GM23338 (cell line): Measurements from ENCODE around the gene CRYBG3. TPM values are rescaled to one million over a fixed set of nuclear protein-coding genes. Genes with fewer than 3 reads are reported as not detected.
A peak's percentile ranks its signal among the peaks of the same experiment; 100 is the strongest.

Source experiments
- ATAC-seq: fragments of 200-7000 bp; cut with Tn5 transposase; 3 replicates; pipeline ENCODE4 v1.9.1; 2020
- DNase-seq: peaks from one replicate; pipeline ENCODE4 v3.0.0-alpha.2; 2015; ENCODE audit warnings: low spot score
- H2AFZ ChIP-seq: fragments of 200-600 bp; sonication (generic); 2 replicates; pipeline ENCODE4 v1.8.0; 2016; ENCODE audit warnings: antibody characterized with exemption, mild to moderate bottlenecking, moderate library complexity
- H3F3A ChIP-seq: fragments of 200-600 bp; sonication (generic); replicated peaks from 2 replicates; pipeline ENCODE4 v1.8.0; 2017; ENCODE audit warnings: antibody characterized with exemption, mixed run types, low read depth
- H3K27ac ChIP-seq: fragments of 200-600 bp; sonication (generic); 2 replicates; pipeline ENCODE4 v1.6.1; 2016; ENCODE audit warnings: low read depth
- H3K27me3 ChIP-seq: fragments of 200-600 bp; sonication (generic); 2 replicates; pipeline ENCODE4 v1.8.0; 2016; ENCODE audit warnings: mild to moderate bottlenecking, mixed run types, moderate library complexity; ENCODE audit not compliant: insufficient read depth
- H3K36me3 ChIP-seq: fragments of 200-600 bp; sonication (generic); 2 replicates; pipeline ENCODE4 v1.8.0; 2016; ENCODE audit warnings: mild to moderate bottlenecking; ENCODE audit not compliant: insufficient read depth
- H3K4me1 ChIP-seq: fragments of 200-600 bp; sonication (generic); 2 replicates; pipeline ENCODE4 v1.8.0; 2016; ENCODE audit warnings: mild to moderate bottlenecking, moderate library complexity; ENCODE audit not compliant: insufficient read depth
- H3K4me2 ChIP-seq: fragments of 200-600 bp; sonication (generic); 2 replicates; pipeline ENCODE4 v1.7.1; 2017; ENCODE audit warnings: mixed run types
- H3K4me3 ChIP-seq: fragments of 200-600 bp; sonication (generic); 2 replicates; pipeline ENCODE4 v1.6.1; 2016; ENCODE audit warnings: mixed run types
- H3K79me2 ChIP-seq: fragments of 200-600 bp; sonication (generic); replicated peaks from 2 replicates; pipeline ENCODE4 v1.8.0; 2017; ENCODE audit warnings: mild to moderate bottlenecking; ENCODE audit not compliant: insufficient read depth
- H3K9me2 ChIP-seq: fragments of 200-600 bp; sonication (generic); 2 replicates; pipeline ENCODE4 v1.8.0; 2017; ENCODE audit not compliant: insufficient read depth
- H4K20me1 ChIP-seq: fragments of 200-600 bp; sonication (generic); replicated peaks from 2 replicates; pipeline ENCODE4 v1.8.0; 2017; ENCODE audit warnings: mild to moderate bottlenecking; ENCODE audit not compliant: insufficient read depth
- H3K27ac Mint-ChIP-seq: 2 replicates; pipeline ENCODE4 v1.8.0; 2020; ENCODE audit warnings: inconsistent platforms, mild to moderate bottlenecking, moderate library complexity, mixed read lengths
- H3K27me3 Mint-ChIP-seq: 3 replicates; pipeline ENCODE4 v1.8.0; 2022; ENCODE audit warnings: low read depth, mild to moderate bottlenecking, moderate library complexity, mixed read lengths, inconsistent platforms; ENCODE audit not compliant: insufficient read depth, poor library complexity
- H3K36me3 Mint-ChIP-seq: 3 replicates; pipeline ENCODE4 v1.8.0; 2021; ENCODE audit warnings: low read depth, mild to moderate bottlenecking, inconsistent platforms, moderate library complexity, mixed read lengths
- H3K4me1 Mint-ChIP-seq: 3 replicates; pipeline ENCODE4 v1.8.0; 2020; ENCODE audit warnings: mild to moderate bottlenecking, inconsistent platforms, mixed read lengths
- H3K4me3 Mint-ChIP-seq: 3 replicates; pipeline ENCODE4 v1.8.0; 2021; ENCODE audit warnings: moderate library complexity, mild to moderate bottlenecking, inconsistent platforms, mixed read lengths
- H3K9me3 Mint-ChIP-seq: 3 replicates; pipeline ENCODE4 v1.8.0; 2020; ENCODE audit warnings: moderate library complexity, mild to moderate bottlenecking, inconsistent platforms, mixed read lengths
- CREB1 ChIP-seq: fragments of 250-450 bp; sonication (Bioruptor Pico); IDR thresholded peaks from 2 replicates; pipeline ENCODE4 v1.5.0; 2020; ENCODE audit warnings: low read depth, mild to moderate bottlenecking, moderate library complexity
- ETS1 ChIP-seq: IDR thresholded peaks from 2 replicates; pipeline ENCODE4 v1.6.1; 2016; ENCODE audit warnings: antibody characterized with exemption
- EZH2 ChIP-seq: fragments of 200-600 bp; sonication (generic); IDR thresholded peaks from one replicate; pipeline ENCODE4 v1.8.0; 2017; ENCODE audit warnings: antibody characterized with exemption, mild to moderate bottlenecking, low read depth; ENCODE audit not compliant: unreplicated experiment
- EZH2phosphoT487 ChIP-seq: fragments of 200-600 bp; sonication (generic); IDR thresholded peaks from one replicate; pipeline ENCODE4 v1.8.1; 2018; ENCODE audit warnings: antibody characterized with exemption; ENCODE audit not compliant: unreplicated experiment
- JUNB ChIP-seq: IDR thresholded peaks from one replicate; pipeline ENCODE4 v1.6.1; 2016; ENCODE audit warnings: antibody characterized with exemption; ENCODE audit not compliant: unreplicated experiment
- NANOG ChIP-seq: IDR thresholded peaks from 2 replicates; pipeline ENCODE4 v1.6.1; 2016; ENCODE audit warnings: antibody characterized with exemption, borderline replicate concordance
- POLR2AphosphoS5 ChIP-seq: IDR thresholded peaks from 2 replicates; pipeline ENCODE4 v1.6.1; 2016; ENCODE audit warnings: antibody characterized with exemption, low read depth
- STAT1 ChIP-seq: IDR thresholded peaks from one replicate; pipeline ENCODE4 v1.6.1; 2016; ENCODE audit warnings: antibody characterized with exemption; ENCODE audit not compliant: unreplicated experiment
- ZNF114 ChIP-seq: fragments of 250-450 bp; sonication (Bioruptor Pico); IDR thresholded peaks from 2 replicates; pipeline ENCODE4 v1.5.0; 2020; ENCODE audit warnings: mild to moderate bottlenecking, moderate library complexity
- ZNF331 ChIP-seq: fragments of 250-450 bp; sonication (Bioruptor Pico); IDR thresholded peaks from 2 replicates; pipeline ENCODE4 v1.5.0; 2020; ENCODE audit warnings: low read depth, mild to moderate bottlenecking, moderate library complexity
- polyA plus RNA-seq: library from polyadenylated mRNA; unstranded; fragments of >200 nt; fragmentation: Nextera tagmentation; extraction: Ambion mirVana; gene quantifications from 2 replicates; pipeline ENCODE4 v1.2.1, GENCODE V29; 2016
- total RNA-seq: library from RNA; depleted of rRNA; stranded (reverse); fragments of >200 nt; shearing (Covaris generic); gene quantifications from 2 replicates; pipeline ENCODE4 v1.2.3, GENCODE V29; 2014
- TF ChIP-seq, protein P1 (sequence below): fragments of 250-450 bp; sonication (Bioruptor Pico); IDR thresholded peaks from 2 replicates; pipeline ENCODE4 v1.5.0; 2020; ENCODE audit warnings: mild to moderate bottlenecking, moderate library complexity
- TF ChIP-seq, protein P2 (sequence below): IDR thresholded peaks from one replicate; pipeline ENCODE4 v1.6.1; 2018; ENCODE audit warnings: antibody characterized with exemption; ENCODE audit not compliant: unreplicated experiment
- TF ChIP-seq, protein P3 (sequence below), 2 experiments: fragments of 200-600 bp in 1 of 2; sonication (generic) in 1 of 2; conservative IDR thresholded peaks; 2 replicates each; pipeline versions ENCODE4 v1.5.1 to v1.6.1; 2016 to 2017; ENCODE audit warnings: antibody characterized with exemption in 2 of 2, low read depth in 2 of 2, mild to moderate bottlenecking in 2 of 2, moderate library complexity in 1 of 2

Gene CRYBG3
- total and polyA plus RNA-seq, 2 experiments from 2014 or later = 2.3 to 8.9 TPM

DNA sequence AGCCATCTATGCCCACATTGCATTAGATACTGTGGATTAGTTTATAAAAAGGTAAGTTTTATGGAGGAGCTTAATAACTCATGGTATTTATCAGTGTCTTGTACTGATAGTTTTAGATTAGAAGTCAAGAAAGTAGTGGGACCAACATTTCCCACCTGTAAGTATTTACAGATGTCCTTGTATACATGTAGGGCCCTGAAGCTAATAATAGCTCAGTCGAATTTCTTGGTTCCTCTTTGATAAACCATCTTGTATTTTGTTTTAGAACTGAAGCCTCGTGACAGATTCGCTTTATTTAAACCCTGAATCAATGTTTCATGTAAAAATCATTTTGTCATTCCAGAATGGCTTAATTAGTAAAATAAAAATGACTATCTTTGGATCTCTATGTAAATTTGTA is 73.4 kb downstream of the CRYBG3 start:
- Histone ChIP-seq H2AFZ (no peak overlapping the region), H3F3A (no peaks in the 10 kb centered on the region), H3K79me2 (no peaks in the 10 kb centered on the region), H3K27ac (no peak overlapping the region), H3K4me2 (peak overlapping the region; percentile 33; the same call in 1 of the 2 replicates), H3K4me3 (no peak overlapping the region), H3K27me3 (no peaks in the 10 kb centered on the region), H3K9me2 (no peaks in the 10 kb centered on the region), H3K4me1 (peaks cover 23% of the 10 kb centered on the region), H4K20me1 (no peaks in the 10 kb centered on the region), H3K36me3 (no peaks in the 10 kb centered on the region; the same call in 1 of the 2 replicates)
- H3K27ac Mint-ChIP-seq = no peak overlapping the region
- ATAC-seq = no peak
- TF ChIP-seq ZNF331 (no peak), POLR2AphosphoS5 (no peak), ETS1 (no peak), ZNF114 (CRISPR knock-in tag) (no peak), JUNB (no peak), STAT1 (no peak), NANOG (no peak), EZH2 (no peak), EZH2phosphoT487 (no peak), CREB1 (CRISPR knock-in tag) (no peak)
- TF ChIP-seq, protein P1, sequence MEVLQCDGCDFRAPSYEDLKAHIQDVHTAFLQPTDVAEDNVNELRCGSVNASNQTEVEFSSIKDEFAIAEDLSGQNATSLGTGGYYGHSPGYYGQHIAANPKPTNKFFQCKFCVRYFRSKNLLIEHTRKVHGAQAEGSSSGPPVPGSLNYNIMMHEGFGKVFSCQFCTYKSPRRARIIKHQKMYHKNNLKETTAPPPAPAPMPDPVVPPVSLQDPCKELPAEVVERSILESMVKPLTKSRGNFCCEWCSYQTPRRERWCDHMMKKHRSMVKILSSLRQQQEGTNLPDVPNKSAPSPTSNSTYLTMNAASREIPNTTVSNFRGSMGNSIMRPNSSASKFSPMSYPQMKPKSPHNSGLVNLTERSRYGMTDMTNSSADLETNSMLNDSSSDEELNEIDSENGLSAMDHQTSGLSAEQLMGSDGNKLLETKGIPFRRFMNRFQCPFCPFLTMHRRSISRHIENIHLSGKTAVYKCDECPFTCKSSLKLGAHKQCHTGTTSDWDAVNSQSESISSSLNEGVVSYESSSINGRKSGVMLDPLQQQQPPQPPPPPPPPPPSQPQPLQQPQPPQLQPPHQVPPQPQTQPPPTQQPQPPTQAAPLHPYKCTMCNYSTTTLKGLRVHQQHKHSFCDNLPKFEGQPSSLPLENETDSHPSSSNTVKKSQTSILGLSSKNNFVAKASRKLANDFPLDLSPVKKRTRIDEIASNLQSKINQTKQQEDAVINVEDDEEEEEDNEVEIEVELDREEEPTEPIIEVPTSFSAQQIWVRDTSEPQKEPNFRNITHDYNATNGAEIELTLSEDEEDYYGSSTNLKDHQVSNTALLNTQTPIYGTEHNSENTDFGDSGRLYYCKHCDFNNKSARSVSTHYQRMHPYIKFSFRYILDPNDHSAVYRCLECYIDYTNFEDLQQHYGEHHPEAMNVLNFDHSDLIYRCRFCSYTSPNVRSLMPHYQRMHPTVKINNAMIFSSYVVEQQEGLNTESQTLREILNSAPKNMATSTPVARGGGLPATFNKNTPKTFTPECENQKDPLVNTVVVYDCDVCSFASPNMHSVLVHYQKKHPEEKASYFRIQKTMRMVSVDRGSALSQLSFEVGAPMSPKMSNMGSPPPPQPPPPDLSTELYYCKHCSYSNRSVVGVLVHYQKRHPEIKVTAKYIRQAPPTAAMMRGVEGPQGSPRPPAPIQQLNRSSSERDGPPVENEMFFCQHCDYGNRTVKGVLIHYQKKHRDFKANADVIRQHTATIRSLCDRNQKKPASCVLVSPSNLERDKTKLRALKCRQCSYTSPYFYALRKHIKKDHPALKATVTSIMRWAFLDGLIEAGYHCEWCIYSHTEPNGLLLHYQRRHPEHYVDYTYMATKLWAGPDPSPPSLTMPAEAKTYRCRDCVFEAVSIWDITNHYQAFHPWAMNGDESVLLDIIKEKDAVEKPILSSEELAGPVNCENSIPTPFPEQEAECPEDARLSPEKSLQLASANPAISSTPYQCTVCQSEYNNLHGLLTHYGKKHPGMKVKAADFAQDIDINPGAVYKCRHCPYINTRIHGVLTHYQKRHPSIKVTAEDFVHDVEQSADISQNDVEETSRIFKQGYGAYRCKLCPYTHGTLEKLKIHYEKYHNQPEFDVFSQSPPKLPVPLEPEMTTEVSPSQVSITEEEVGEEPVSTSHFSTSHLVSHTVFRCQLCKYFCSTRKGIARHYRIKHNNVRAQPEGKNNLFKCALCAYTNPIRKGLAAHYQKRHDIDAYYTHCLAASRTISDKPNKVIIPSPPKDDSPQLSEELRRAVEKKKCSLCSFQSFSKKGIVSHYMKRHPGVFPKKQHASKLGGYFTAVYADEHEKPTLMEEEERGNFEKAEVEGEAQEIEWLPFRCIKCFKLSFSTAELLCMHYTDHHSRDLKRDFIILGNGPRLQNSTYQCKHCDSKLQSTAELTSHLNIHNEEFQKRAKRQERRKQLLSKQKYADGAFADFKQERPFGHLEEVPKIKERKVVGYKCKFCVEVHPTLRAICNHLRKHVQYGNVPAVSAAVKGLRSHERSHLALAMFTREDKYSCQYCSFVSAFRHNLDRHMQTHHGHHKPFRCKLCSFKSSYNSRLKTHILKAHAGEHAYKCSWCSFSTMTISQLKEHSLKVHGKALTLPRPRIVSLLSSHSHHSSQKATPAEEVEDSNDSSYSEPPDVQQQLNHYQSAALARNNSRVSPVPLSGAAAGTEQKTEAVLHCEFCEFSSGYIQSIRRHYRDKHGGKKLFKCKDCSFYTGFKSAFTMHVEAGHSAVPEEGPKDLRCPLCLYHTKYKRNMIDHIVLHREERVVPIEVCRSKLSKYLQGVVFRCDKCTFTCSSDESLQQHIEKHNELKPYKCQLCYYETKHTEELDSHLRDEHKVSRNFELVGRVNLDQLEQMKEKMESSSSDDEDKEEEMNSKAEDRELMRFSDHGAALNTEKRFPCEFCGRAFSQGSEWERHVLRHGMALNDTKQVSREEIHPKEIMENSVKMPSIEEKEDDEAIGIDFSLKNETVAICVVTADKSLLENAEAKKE (CRISPR knock-in tag) = no peak
- TF ChIP-seq, protein P2, sequence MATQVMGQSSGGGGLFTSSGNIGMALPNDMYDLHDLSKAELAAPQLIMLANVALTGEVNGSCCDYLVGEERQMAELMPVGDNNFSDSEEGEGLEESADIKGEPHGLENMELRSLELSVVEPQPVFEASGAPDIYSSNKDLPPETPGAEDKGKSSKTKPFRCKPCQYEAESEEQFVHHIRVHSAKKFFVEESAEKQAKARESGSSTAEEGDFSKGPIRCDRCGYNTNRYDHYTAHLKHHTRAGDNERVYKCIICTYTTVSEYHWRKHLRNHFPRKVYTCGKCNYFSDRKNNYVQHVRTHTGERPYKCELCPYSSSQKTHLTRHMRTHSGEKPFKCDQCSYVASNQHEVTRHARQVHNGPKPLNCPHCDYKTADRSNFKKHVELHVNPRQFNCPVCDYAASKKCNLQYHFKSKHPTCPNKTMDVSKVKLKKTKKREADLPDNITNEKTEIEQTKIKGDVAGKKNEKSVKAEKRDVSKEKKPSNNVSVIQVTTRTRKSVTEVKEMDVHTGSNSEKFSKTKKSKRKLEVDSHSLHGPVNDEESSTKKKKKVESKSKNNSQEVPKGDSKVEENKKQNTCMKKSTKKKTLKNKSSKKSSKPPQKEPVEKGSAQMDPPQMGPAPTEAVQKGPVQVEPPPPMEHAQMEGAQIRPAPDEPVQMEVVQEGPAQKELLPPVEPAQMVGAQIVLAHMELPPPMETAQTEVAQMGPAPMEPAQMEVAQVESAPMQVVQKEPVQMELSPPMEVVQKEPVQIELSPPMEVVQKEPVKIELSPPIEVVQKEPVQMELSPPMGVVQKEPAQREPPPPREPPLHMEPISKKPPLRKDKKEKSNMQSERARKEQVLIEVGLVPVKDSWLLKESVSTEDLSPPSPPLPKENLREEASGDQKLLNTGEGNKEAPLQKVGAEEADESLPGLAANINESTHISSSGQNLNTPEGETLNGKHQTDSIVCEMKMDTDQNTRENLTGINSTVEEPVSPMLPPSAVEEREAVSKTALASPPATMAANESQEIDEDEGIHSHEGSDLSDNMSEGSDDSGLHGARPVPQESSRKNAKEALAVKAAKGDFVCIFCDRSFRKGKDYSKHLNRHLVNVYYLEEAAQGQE = no peak
- TF ChIP-seq, protein P3, sequence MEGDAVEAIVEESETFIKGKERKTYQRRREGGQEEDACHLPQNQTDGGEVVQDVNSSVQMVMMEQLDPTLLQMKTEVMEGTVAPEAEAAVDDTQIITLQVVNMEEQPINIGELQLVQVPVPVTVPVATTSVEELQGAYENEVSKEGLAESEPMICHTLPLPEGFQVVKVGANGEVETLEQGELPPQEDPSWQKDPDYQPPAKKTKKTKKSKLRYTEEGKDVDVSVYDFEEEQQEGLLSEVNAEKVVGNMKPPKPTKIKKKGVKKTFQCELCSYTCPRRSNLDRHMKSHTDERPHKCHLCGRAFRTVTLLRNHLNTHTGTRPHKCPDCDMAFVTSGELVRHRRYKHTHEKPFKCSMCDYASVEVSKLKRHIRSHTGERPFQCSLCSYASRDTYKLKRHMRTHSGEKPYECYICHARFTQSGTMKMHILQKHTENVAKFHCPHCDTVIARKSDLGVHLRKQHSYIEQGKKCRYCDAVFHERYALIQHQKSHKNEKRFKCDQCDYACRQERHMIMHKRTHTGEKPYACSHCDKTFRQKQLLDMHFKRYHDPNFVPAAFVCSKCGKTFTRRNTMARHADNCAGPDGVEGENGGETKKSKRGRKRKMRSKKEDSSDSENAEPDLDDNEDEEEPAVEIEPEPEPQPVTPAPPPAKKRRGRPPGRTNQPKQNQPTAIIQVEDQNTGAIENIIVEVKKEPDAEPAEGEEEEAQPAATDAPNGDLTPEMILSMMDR (conservative IDR thresholded peaks at IDR 0.05; ENCODE audit: low read depth in 2 of 2) = no peak
- no peaks in the 10 kb centered on the region for H3K27me3 Mint-ChIP-seq
- peaks cover 30% of the 10 kb centered on the region; the same call in 2 of the 3 replicates for H3K4me1 Mint-ChIP-seq
- H3K36me3 Mint-ChIP-seq = no peaks in the 10 kb centered on the region
- DNase-seq = no peak
- H3K4me3 Mint-ChIP-seq = no peak overlapping the region
- no peaks in the 10 kb centered on the region for H3K9me3 Mint-ChIP-seq
